Measurements from ENCODE around the gene IER5. TPM values are rescaled to one million over a fixed set of nuclear protein-coding genes. Genes with fewer than 3 reads are reported as not detected.

Gene IER5
- total RNA-seq, 6 donors from 2014 or later, result 15.0 to 43.6 (median 26.1) TPM

GRCh38 chr1:181120924-181121323, 32.4 kb downstream of the IER5 start:
- Histone ChIP-seq H3K27ac (no peak overlapping the region), H3K9me3 (no peaks in the 10 kb centered on the region), H3K36me3 (no peaks in the 10 kb centered on the region), H3K27me3 (no peaks in the 10 kb centered on the region), H3K4me1 (peaks cover 6 to 30% (median 15%) of the 10 kb centered on the region in 4 donors), H3K4me3 (no peak overlapping the region)
- DNase-seq (no peak), ATAC-seq (ENCODE audit: low FRiP score in 2 of 2) (no peak)
- TF ChIP-seq EP300 (IDR thresholded peaks at IDR 0.05) (no peak), CTCF (IDR thresholded peaks at IDR 0.05) (no peak), POLR2AphosphoS5 (IDR thresholded peaks at IDR 0.05) (no peak), POLR2A (IDR thresholded peaks at IDR 0.05) (no peak)
- WGBS, 2 donors, result 62 to 80% methylated on average over 2 of the region's 2 CpGs

GRCh38 chr1:181121498-181121897, 33.0 kb downstream of the IER5 start:
- TF ChIP-seq POLR2A (IDR thresholded peaks at IDR 0.05) (no peak), CTCF (IDR thresholded peaks at IDR 0.05) (no peak), POLR2AphosphoS5 (IDR thresholded peaks at IDR 0.05) (no peak), EP300 (IDR thresholded peaks at IDR 0.05) (no peak)
- no peaks in the 10 kb centered on the region for H3K27me3 ChIP-seq
- no peak for DNase-seq
- no peak overlapping the region for H3K4me3 ChIP-seq
- 89 to 95% methylated on average over 5 of the region's 5 CpGs for WGBS, 2 donors
- no peak overlapping the region for H3K27ac ChIP-seq
- no peaks in the 10 kb centered on the region for H3K9me3 ChIP-seq
- ATAC-seq (ENCODE audit: low FRiP score in 2 of 2), result no peak
- no peaks in the 10 kb centered on the region for H3K36me3 ChIP-seq
- H3K4me1 ChIP-seq, result peaks cover 6 to 34% (median 15%) of the 10 kb centered on the region in 4 donors

GRCh38 chr1:181122222-181122621, 33.7 kb downstream of the IER5 start:
- ATAC-seq (ENCODE audit: low FRiP score in 2 of 2) (no peak), DNase-seq (no peak)
- Histone ChIP-seq H3K27ac (no peak overlapping the region), H3K9me3 (no peaks in the 10 kb centered on the region), H3K4me1 (peaks cover 6 to 35% (median 19%) of the 10 kb centered on the region in 4 donors), H3K36me3 (no peaks in the 10 kb centered on the region), H3K27me3 (no peaks in the 10 kb centered on the region), H3K4me3 (no peak overlapping the region)
- TF ChIP-seq POLR2AphosphoS5 (IDR thresholded peaks at IDR 0.05), result no peak
- TF ChIP-seq CTCF (IDR thresholded peaks at IDR 0.05), result no peak
- no peak for TF ChIP-seq EP300 (IDR thresholded peaks at IDR 0.05)
- no peak for TF ChIP-seq POLR2A (IDR thresholded peaks at IDR 0.05)
- WGBS, 2 donors, result 86 to 88% methylated on average over 5 of the region's 5 CpGs

- H3K36me3 ChIP-seq, result no peaks in the 10 kb centered on the region
- H3K27ac ChIP-seq, result no peak overlapping the region
- H3K9me3 ChIP-seq, result no peaks in the 10 kb centered on the region
- peaks cover 10 to 35% (median 17%) of the 10 kb centered on the region in 4 donors for H3K4me1 ChIP-seq
- ATAC-seq (ENCODE audit: low FRiP score in 2 of 2) (no peak), DNase-seq (no peak)
- 83 to 97% methylated on average over 2 to 3 of the region's 3 CpGs for WGBS, 2 donors
- no peaks in the 10 kb centered on the region for H3K27me3 ChIP-seq
- TF ChIP-seq CTCF (IDR thresholded peaks at IDR 0.05) (no peak), POLR2A (IDR thresholded peaks at IDR 0.05) (no peak), POLR2AphosphoS5 (IDR thresholded peaks at IDR 0.05) (no peak), EP300 (IDR thresholded peaks at IDR 0.05) (no peak)
- H3K4me3 ChIP-seq, result no peak overlapping the region
Observed at GRCh38 chr1:181123173-181123572, 34.7 kb downstream of the IER5 start.

GRCh38 chr1:181124291-181124751, 35.8 kb downstream of the IER5 start:
- H3K4me1 ChIP-seq, result peaks cover 20 to 37% (median 24%) of the 10 kb centered on the region in 4 donors
- H3K36me3 ChIP-seq, result no peaks in the 10 kb centered on the region
- peak overlapping the region in 1 of 4 donors; percentile 21 for H3K27ac ChIP-seq
- no peaks in the 10 kb centered on the region for H3K9me3 ChIP-seq
- WGBS, 2 donors, result 14% methylated on average over 2 of the region's 2 CpGs; no CpG with 5 or more reads in 1 of the 2 donors
- no peaks in the 10 kb centered on the region for H3K27me3 ChIP-seq
- TF ChIP-seq CTCF (IDR thresholded peaks at IDR 0.05) (no peak), POLR2A (IDR thresholded peaks at IDR 0.05) (no peak), POLR2AphosphoS5 (IDR thresholded peaks at IDR 0.05) (no peak), EP300 (IDR thresholded peaks at IDR 0.05) (no peak)
- no peak overlapping the region for H3K4me3 ChIP-seq
- ATAC-seq (ENCODE audit: low FRiP score in 2 of 2) (peak; percentile 20 to 64), DNase-seq (peak in 1 of 2 donors; percentile 52)
